ENCODE results near the gene WNT5A. TPM values are rescaled to one million over a fixed set of nuclear protein-coding genes. Genes with fewer than 3 reads are reported as not detected.
"Not testable (repeated sequence)": the region's sequence is repeated elsewhere in the genome, so short reads cannot be mapped to it uniquely, and the experiment has no call there.

The WNT5A gene
- total RNA-seq, 8 experiments from 2014 or later, result 0.92 to 47.9 (median 18.9) TPM

DNA sequence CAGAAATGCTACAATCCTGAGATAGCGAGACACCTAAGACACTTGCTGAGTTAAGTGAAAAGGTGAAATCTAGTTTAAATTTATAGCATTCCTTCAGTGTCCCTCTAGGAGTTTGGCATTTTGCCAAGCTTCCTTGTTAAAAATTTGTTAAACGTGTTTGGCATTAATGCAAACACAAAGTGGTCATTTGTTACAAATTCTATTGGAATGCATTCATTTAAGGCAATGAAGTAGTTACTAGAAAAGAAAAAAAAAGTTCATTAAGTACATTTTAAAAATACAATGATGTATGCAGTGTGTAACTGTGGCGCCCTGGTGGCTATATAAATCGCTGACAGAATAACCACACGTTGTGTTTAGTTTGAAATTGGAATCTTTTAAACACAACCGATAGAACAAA is 31.3 kb upstream of the WNT5A start:
- peak in 3 of 8 experiments; percentile 32 to 47 (median 35) for ATAC-seq (replicated peaks in 6 of 8)
- H3K4me1 ChIP-seq (replicated peaks in 1 of 2), result peaks cover 22 to 24% of the 10 kb centered on the region in 2 donors
- in situ Hi-C loops (cut with MboI; ENCODE audit: low pct_unique_long_range_greater_than_20kb in 2 of 9, low sequenced_read_pairs in 9 of 9, unreplicated experiment in 9 of 9), result no loop called here
- no peak overlapping the region for H3K4me3 ChIP-seq
- 45 to 88% (median 68%) methylated on average over 3 to 6 of the region's 6 CpGs for WGBS, 10 experiments
- H3K27ac ChIP-seq, result no peak overlapping the region

DNA sequence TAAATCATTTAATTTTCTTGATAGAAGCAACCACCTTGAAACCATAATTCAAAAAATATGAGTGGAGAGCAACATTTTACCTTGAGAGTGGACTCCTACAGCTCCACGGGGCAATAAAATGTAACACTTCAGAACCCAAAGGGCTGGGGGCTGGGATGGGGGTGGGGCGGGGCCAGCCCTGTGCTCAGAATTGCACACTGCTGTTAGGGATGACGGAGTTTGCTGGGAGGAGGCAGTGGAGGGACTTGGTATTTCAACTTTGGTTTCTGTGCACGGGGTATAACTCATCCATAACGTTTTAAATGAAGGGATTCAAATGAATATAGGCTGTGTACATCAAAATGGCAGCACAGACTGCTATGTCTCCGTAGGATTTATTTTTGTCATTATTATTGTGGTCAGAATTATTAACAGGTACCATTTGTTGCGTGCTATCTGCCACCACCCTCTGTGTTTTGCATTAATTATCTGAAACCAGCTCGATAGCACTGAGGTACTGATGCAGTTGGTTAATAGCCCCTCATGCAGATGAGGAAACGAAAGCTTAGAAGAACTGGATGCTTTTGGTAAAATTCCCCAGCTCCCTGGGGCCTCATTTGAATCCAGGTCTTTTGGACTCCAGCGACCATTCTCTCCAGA is 29.4 kb upstream of the WNT5A start:
- Histone ChIP-seq H3K4me3 (no peak overlapping the region), H3K27ac (no peak overlapping the region), H3K4me1 (replicated peaks in 1 of 2) (peaks cover 30 to 33% of the 10 kb centered on the region in 2 donors)
- in situ Hi-C loops (cut with MboI; ENCODE audit: low pct_unique_long_range_greater_than_20kb in 2 of 9, low sequenced_read_pairs in 9 of 9, unreplicated experiment in 9 of 9), result no loop called here
- WGBS, 10 experiments, result 26 to 100% (median 61%) methylated on average over 1 to 7 of the region's 10 CpGs
- ATAC-seq (replicated peaks in 6 of 8), result no peak

- Histone ChIP-seq H3K4me3 (no peak overlapping the region), H3K4me1 (replicated peaks in 1 of 2) (peaks cover 27 to 33% of the 10 kb centered on the region in 2 donors), H3K27ac (no peak overlapping the region)
- ATAC-seq (replicated peaks in 6 of 8), result no peak
- in situ Hi-C loops (cut with MboI; ENCODE audit: low pct_unique_long_range_greater_than_20kb in 2 of 9, low sequenced_read_pairs in 9 of 9, unreplicated experiment in 9 of 9), result no loop called here
- 4 to 69% (median 48%) methylated on average over 3 to 12 of the region's 14 CpGs; no CpG with 5 or more reads in 1 of the 10 experiments for WGBS, 10 experiments
Observed at GRCh38 chr3:55515550-55516246, 28.6 kb upstream of the WNT5A start.

DNA sequence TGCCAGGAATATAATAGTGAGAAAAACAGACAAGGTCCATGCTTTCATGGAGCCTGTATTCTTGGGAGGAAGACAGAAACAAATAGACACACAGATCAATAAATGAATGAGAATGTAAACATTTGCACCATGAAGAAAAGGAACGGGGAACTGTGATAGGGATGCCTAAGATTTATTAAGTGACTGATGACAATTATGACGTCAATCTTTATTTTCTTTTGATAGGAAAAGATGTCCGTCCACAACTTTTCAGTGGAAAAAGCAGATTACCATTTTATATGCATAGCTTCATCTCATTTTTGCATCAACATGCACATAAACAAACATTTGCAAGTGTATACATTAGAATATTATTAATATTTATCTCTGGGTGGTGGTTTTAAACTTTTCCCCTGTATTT is 27.9 kb upstream of the WNT5A start:
- peak in 1 of 8 experiments; percentile 59 for ATAC-seq (replicated peaks in 6 of 8)
- Histone ChIP-seq H3K27ac (no peak overlapping the region), H3K4me1 (replicated peaks in 1 of 2) (peaks cover 27 to 33% of the 10 kb centered on the region in 2 donors), H3K4me3 (no peak overlapping the region)
- in situ Hi-C loops (cut with MboI; ENCODE audit: low pct_unique_long_range_greater_than_20kb in 2 of 9, low sequenced_read_pairs in 9 of 9, unreplicated experiment in 9 of 9), result no loop called here
- 10 to 100% (median 78%) methylated on average over 1 to 3 of the region's 3 CpGs for WGBS, 10 experiments

- peak in 2 of 8 experiments; percentile 7 to 12 for ATAC-seq (replicated peaks in 6 of 8)
- H3K27ac ChIP-seq, result no peak overlapping the region
- H3K4me1 ChIP-seq (replicated peaks in 1 of 2), result peaks cover 16 to 19% of the 10 kb centered on the region in 2 donors
- 25 to 68% (median 42%) methylated on average over 1 to 10 of the region's 11 CpGs; no CpG with 5 or more reads in 1 of the 10 experiments for WGBS, 10 experiments
- H3K4me3 ChIP-seq, result no peak overlapping the region
- in situ Hi-C loops (cut with MboI; ENCODE audit: low pct_unique_long_range_greater_than_20kb in 2 of 9, low sequenced_read_pairs in 9 of 9, unreplicated experiment in 9 of 9), result no loop called here
Observed at GRCh38 chr3:55512571-55513343, 25.7 kb upstream of the WNT5A start.

GRCh38 chr3:55511895-55512570 is 24.9 kb upstream of the WNT5A start:
- in situ Hi-C loops (cut with MboI; ENCODE audit: low pct_unique_long_range_greater_than_20kb in 2 of 9, low sequenced_read_pairs in 9 of 9, unreplicated experiment in 9 of 9), result no loop called here
- ATAC-seq (replicated peaks in 6 of 8), result peak in 3 of 8 experiments; percentile 63 to 94 (median 93)
- 0 to 92% (median 73%) methylated on average over 1 to 6 of the region's 7 CpGs; no CpG with 5 or more reads in 1 of the 10 experiments for WGBS, 10 experiments

GRCh38 chr3:55508335-55508734 is 21.2 kb upstream of the WNT5A start:
- ATAC-seq (replicated peaks in 6 of 8), result no peak
- Histone ChIP-seq H3K27ac (no peak overlapping the region), H3K4me3 (no peak overlapping the region), H3K4me1 (replicated peaks in 1 of 2) (peaks cover 10 to 16% of the 10 kb centered on the region in 2 donors)
- in situ Hi-C loops (cut with MboI; ENCODE audit: low pct_unique_long_range_greater_than_20kb in 2 of 9, low sequenced_read_pairs in 9 of 9, unreplicated experiment in 9 of 9), result no loop called here
- WGBS, 10 experiments, result 35 to 100% (median 92%) methylated on average over 1 to 8 of the region's 8 CpGs

More at GRCh38 chr3:55511895-55512570, 24.9 kb upstream of the WNT5A start:
- Histone ChIP-seq H3K4me1 (replicated peaks in 1 of 2) (peaks cover 16 to 19% of the 10 kb centered on the region in 2 donors), H3K4me3 (no peak overlapping the region), H3K27ac (no peak overlapping the region)

DNA sequence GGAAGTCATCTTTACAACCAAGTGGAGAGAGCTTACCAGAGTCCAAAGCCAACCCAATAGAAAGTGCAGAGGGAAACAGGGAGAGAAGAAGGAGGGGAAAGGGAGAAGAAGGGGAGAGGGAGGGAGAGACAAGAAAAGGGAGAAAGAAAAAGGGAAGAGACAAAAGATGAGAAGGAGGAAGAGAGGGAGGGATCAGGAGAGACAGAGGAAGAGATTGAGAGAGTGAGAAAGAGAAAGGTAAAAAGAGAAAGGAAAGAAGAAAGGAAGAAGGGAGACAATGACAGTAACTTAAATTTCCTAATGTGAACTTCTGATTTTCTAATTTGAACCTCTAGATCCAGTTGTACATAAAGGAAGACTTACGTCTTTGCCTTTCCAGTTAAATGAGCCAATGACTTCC is 20.7 kb upstream of the WNT5A start:
- Histone ChIP-seq H3K4me3 (no peak overlapping the region), H3K4me1 (replicated peaks in 1 of 2) (peaks cover 5 to 11% of the 10 kb centered on the region in 2 donors), H3K27ac (no peak overlapping the region)
- no peak for ATAC-seq (replicated peaks in 6 of 8)
- in situ Hi-C loops (cut with MboI; ENCODE audit: low pct_unique_long_range_greater_than_20kb in 2 of 9, low sequenced_read_pairs in 9 of 9, unreplicated experiment in 9 of 9), result no loop called here
- WGBS, 10 experiments, result 67 to 100% (median 100%) methylated on average over 1 of the region's 1 CpG; no CpG with 5 or more reads in 1 of the 10 experiments

DNA sequence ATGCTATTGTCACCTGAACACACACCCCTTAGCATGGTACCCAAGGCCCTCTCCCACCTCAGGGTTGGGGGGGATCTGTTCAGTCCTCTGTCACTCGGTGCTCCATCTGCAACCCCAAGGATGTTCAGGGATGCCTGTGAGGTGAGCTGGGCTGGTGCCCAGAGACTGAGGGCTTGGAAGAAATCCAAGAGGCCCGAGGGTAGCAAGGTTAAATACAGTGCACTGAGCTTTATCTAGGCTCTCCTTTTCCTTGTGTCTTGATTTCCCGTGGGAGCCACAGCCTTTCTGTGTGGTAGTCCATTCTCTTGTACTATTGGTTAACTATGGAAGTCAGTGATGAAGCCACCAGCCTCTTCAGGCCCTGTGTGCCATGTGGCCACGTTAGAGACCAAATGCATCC is 18.7 kb upstream of the WNT5A start:
- Histone ChIP-seq H3K4me3 (no peak overlapping the region), H3K27ac (no peak overlapping the region), H3K4me1 (replicated peaks in 1 of 2) (no peaks in the 10 kb centered on the region)
- 50 to 100% (median 83%) methylated on average over 1 to 2 of the region's 4 CpGs; no CpG with 5 or more reads in 3 of the 10 experiments for WGBS, 10 experiments
- in situ Hi-C loops (cut with MboI; ENCODE audit: low pct_unique_long_range_greater_than_20kb in 2 of 9, low sequenced_read_pairs in 9 of 9, unreplicated experiment in 9 of 9), result no loop called here
- no peak for ATAC-seq (replicated peaks in 6 of 8)

- H3K27ac ChIP-seq; H3K4me3 ChIP-seq; in situ Hi-C loops (cut with MboI; ENCODE audit: low pct_unique_long_range_greater_than_20kb in 2 of 9, low sequenced_read_pairs in 9 of 9, unreplicated experiment in 9 of 9); H3K4me1 ChIP-seq (replicated peaks in 1 of 2): not testable (repeated sequence)
- WGBS, 10 experiments, result 17 to 80% (median 67%) methylated on average over 1 to 5 of the region's 6 CpGs; no CpG with 5 or more reads in 3 of the 10 experiments
- peak in 4 of 8 experiments; percentile 32 to 47 (median 33) for ATAC-seq (replicated peaks in 6 of 8)
Observed at GRCh38 chr3:55505102-55505501, 18.0 kb upstream of the WNT5A start.

DNA sequence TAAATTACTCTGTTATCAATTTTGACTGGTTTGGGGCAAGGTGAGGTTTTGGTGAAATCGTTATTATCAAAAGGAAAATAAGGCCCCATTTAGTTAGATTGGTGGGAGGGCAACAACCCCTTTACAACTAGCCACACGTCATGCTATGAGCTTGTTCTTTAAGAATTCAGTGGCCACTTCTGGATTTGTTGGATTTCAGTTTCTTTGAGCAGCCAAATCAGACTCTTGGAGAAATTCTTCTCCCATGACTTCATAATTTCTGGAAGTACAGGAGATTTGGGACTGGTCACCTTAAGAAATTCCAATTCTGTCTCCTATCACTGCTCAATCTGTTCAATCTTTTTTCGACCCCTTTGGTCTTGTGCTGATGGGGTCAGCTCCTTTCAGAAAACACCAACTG is 14.8 kb upstream of the WNT5A start:
- Histone ChIP-seq H3K27ac (no peak overlapping the region), H3K4me1 (replicated peaks in 1 of 2) (no peaks in the 10 kb centered on the region), H3K4me3 (no peak overlapping the region)
- no peak for ATAC-seq (replicated peaks in 6 of 8)
- in situ Hi-C loops (cut with MboI; ENCODE audit: low pct_unique_long_range_greater_than_20kb in 2 of 9, low sequenced_read_pairs in 9 of 9, unreplicated experiment in 9 of 9), result no loop called here
- WGBS, 10 experiments, result 48 to 100% (median 86%) methylated on average over 1 to 3 of the region's 3 CpGs; no CpG with 5 or more reads in 3 of the 10 experiments

DNA sequence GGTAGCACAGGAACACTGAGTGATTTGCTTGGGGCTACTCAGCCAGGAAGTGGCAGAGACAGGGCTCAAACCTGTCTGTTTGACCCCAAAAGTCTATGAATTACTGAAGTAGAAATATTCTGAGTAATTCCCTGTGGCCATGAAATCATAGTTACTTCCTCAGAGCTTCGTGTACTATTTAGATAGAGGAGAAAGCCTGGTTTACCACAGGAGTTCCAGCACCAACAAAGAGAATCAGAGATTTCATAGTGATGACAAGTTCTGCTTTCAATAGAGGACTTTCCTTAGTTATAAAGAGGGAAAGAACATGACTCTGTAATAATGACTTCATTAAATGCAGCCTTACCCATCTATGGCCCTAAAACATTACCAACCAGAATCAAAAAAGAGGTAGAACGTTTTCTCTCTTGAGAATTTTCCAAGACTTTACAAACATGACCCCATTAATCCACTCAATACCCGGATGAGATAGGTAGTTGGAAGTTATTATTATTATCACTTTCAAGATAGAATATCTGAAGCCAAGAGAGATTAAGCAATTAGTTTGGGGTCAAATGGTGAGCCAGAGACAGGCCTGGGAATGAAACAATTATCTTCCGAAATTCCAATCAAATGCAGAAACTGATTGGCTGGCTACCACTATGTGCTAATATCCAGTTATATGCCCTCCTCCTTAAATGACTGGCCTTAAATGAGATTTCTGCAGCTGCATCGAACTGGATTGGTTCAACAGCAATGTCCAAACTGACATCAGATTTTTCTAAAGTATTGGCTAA is 13.6 kb upstream of the WNT5A start:
- ATAC-seq (replicated peaks in 6 of 8), result no peak
- in situ Hi-C loops (cut with MboI; ENCODE audit: low pct_unique_long_range_greater_than_20kb in 2 of 9, low sequenced_read_pairs in 9 of 9, unreplicated experiment in 9 of 9), result no loop called here
- H3K4me3 ChIP-seq, result no peak overlapping the region
- H3K27ac ChIP-seq, result no peak overlapping the region
- no peaks in the 10 kb centered on the region for H3K4me1 ChIP-seq (replicated peaks in 1 of 2)
- 30 to 96% (median 72%) methylated on average over 1 to 5 of the region's 5 CpGs for WGBS, 10 experiments
